Right atrium auricular region (tissue), 2 donors: ENCODE measurements around the gene SPTY2D1. TPM values are rescaled to one million over a fixed set of nuclear protein-coding genes. Genes with fewer than 3 reads are reported as not detected.
A peak's percentile ranks its signal among the peaks of the same experiment; 100 is the strongest.
"Not testable (repeated sequence)": the region's sequence is repeated elsewhere in the genome, so short reads cannot be mapped to it uniquely, and the experiment has no call there.

Source experiments
- DNase-seq: peaks from one replicate; pipeline ENCODE4 v3.0.0-alpha.2; 2019; ENCODE audit warnings: low spot score
- H3K27ac ChIP-seq, 2 donors: fragments of 200-600 bp; sonication (generic); 1 replicate in 1 of 2; 2 replicates in 1 of 2; pipeline ENCODE4 v1.5.1; 2016 to 2019
- H3K27me3 ChIP-seq, 2 donors: fragments of 200-600 bp; sonication (generic); one replicate each; pipeline versions ENCODE4 v1.5.1 to v1.6.0; 2017 to 2019
- H3K36me3 ChIP-seq: fragments of 200-600 bp; sonication (generic); one replicate; pipeline ENCODE4 v1.5.1; 2016
- H3K4me1 ChIP-seq, 2 donors: fragments of 200-600 bp; sonication (generic); one replicate each; pipeline versions ENCODE4 v1.5.1 to v1.6.0; 2017 to 2019
- H3K4me3 ChIP-seq, 2 donors: fragments of 200-600 bp; sonication (generic); 1 replicate in 1 of 2; 2 replicates in 1 of 2; pipeline ENCODE4 v1.5.1; 2017 to 2019; ENCODE audit warnings: mild to moderate bottlenecking in 1 of 2, moderate library complexity in 1 of 2
- H3K9me3 ChIP-seq, 2 donors: fragments of 200-600 bp; sonication (generic); one replicate each; pipeline ENCODE4 v1.5.1; 2019
- CTCF ChIP-seq, 2 donors: fragments of 200-600 bp; sonication (generic); IDR thresholded peaks; one replicate each; pipeline ENCODE4 v1.5.1; 2019; ENCODE audit warnings: antibody characterized with exemption in 2 of 2
- total RNA-seq, 2 donors: library from RNA; depleted of rRNA; stranded (reverse); fragments of >200 nt; gene quantifications; one replicate each; pipeline ENCODE4 v1.1.0, GENCODE V29; 2016

Gene SPTY2D1
- total RNA-seq, result 10 to 100 TPM in 1 of 2 donors, 1 to 10 TPM in 1; 9.2 to 15.3 TPM

DNA sequence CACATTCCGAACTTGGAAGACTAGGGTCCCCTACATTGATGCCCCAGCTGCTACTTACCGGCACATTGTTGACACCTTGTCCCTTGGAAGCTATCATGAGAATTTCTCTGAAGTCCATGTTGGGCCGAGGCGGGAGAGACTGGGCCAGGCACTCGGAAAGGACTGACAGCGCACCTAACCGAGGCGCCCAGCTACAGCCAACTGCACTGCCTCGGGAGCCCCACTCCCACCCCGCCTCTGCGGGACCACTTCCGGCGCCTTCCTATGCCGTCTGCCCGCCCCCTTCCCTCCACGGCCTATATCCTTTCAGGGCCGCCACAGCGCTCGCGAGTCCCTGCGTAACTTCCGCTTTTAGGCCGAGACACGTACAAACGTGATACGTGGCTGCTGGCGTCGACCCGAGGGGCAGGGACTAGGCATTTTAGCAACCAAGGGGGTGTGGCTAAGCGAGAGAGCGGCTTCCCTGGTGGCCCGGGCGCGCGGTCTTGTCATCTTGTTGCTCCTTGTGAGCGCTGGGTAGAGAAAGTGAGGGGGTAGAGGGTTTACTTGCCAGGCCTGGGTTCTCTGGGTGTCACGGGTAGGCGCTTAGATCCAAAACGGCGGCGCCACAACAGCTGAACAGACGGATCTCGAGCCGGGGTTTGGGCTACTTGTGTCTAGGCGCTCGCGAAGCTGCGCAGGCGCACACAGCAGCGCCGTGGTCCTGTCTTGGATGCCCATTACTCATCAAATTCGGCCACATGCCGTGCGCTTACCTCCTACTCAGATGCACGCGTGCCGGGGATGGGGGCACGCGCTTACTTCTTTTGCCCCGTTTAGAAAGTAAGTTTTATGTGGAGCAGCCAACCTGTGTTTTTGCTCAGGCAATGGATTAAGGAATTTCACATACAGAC lies at the start of gene SPTY2D1:
Gene SPTY2D1, minus strand, starts transcription at position 203 of the 893 bp plus-strand sequence. Its CDS starts 85 bp downstream, at position 118.
- peak; percentile 100 for DNase-seq
- Histone ChIP-seq H3K4me3 (peak within 1 kb of the TSS; percentile 84 to 88), H3K36me3 (no peaks in the 10 kb centered on the region), H3K9me3 (no peaks in the 10 kb centered on the region), H3K27ac (peak within 1 kb of the TSS; percentile 93 to 96), H3K4me1 (peaks cover 0 to 15% of the 10 kb centered on the region in 2 donors), H3K27me3 (no peaks in the 10 kb centered on the region)
- TF ChIP-seq CTCF (IDR thresholded peaks at IDR 0.05), result no peak

DNA sequence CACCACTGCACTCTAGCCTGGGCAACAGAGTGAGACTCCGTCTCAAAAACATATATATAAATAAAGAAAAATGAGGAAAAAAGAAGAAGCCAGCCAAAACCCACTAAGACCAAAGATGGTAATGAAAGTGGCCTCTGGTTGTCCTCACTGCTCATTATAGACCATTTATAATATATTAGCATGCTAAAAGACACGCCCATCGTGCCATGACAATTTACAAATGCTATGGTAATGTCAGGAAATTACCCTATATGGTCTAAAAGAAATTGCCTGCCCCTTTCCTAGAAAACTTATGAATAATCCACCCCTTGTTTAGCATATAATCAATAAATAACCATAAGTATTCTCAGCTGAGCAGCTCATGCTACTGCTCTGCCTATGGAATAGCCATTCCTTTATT lies 48.3 kb upstream of the SPTY2D1 start:
- no peak for DNase-seq
- no peaks in the 10 kb centered on the region for H3K36me3 ChIP-seq
- no peaks in the 10 kb centered on the region for H3K27me3 ChIP-seq
- H3K4me1 ChIP-seq, result no peaks in the 10 kb centered on the region
- H3K4me3 ChIP-seq, result no peak overlapping the region
- no peak for TF ChIP-seq CTCF (IDR thresholded peaks at IDR 0.05)
- no peaks in the 10 kb centered on the region for H3K9me3 ChIP-seq
- no peak overlapping the region for H3K27ac ChIP-seq

DNA sequence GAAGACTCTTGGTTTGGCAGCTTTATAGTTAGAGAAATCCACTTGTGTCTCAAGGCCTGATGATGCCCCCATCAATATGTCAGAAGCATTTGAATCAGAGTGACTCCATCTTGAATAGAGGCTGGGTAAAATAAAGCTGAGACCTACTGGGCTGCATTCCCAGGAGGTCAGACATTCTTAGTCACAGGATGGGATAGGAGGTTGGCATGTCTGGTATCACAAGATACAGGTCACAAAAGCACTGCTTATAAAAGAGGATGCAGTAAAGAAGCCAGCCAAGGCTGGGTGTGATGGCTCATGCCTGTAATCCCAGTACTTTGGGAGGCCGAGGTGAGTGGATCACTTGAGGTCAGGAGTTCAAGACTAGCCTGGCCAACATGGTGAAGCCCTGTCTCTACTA lies 47.8 kb upstream of the SPTY2D1 start:
- not testable (repeated sequence) for H3K27me3 ChIP-seq, DNase-seq, H3K36me3 ChIP-seq, H3K9me3 ChIP-seq, H3K27ac ChIP-seq, H3K4me3 ChIP-seq, H3K4me1 ChIP-seq

- Histone ChIP-seq H3K36me3 (no peaks in the 10 kb centered on the region), H3K9me3 (no peaks in the 10 kb centered on the region), H3K27me3 (no peaks in the 10 kb centered on the region), H3K27ac (no peak overlapping the region), H3K4me1 (no peaks in the 10 kb centered on the region), H3K4me3 (no peak overlapping the region)
- TF ChIP-seq CTCF (IDR thresholded peaks at IDR 0.05), result no peak
- DNase-seq, result no peak
Observed at GRCh38 chr11:18677560-18677959, 43.4 kb upstream of the SPTY2D1 start.

- Histone ChIP-seq H3K9me3 (no peaks in the 10 kb centered on the region), H3K4me3 (no peak overlapping the region), H3K27ac (no peak overlapping the region), H3K4me1 (no peaks in the 10 kb centered on the region), H3K27me3 (no peaks in the 10 kb centered on the region), H3K36me3 (no peaks in the 10 kb centered on the region)
- TF ChIP-seq CTCF (IDR thresholded peaks at IDR 0.05), result no peak
- no peak for DNase-seq
Observed at GRCh38 chr11:18676803-18677202, 42.7 kb upstream of the SPTY2D1 start.

DNA sequence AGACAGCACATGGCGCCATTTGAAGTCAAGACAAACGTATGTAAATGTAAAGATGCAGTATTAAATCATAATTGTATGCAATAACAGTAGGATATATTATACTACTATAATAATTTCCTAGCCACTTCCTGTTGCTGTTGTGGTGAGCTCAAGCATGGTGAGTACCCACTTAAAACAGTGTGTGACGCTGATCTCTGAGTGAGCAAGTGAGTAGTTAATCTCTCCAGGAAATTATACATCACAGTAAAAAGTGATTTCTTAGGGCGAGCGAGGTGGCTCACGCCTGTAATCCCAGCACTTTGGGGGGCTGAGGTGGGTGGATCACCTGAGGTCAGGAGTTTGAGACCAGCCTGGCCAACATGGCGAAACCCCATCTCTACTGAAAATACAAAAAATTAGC lies 38.1 kb upstream of the SPTY2D1 start:
- not testable (repeated sequence) for H3K27ac ChIP-seq, H3K36me3 ChIP-seq

DNA sequence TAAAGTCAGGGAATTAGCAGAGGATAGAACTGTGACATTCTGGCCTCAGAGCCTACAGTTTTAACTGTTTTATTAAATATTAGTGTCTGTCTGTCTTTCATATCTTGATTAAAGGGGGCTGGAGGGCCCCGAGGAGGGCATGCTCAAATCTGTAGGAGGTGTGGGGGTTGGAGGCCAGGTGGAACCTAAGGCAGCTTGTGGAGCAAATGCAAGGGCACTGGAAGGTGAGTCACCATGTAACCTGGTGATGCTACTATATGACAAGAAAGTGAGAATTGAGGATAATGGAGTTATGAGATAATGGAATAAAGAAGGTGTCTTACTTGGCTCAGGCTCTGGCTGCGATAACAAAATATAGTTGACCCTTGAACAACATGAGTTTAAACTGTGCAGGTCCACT lies 37.1 kb upstream of the SPTY2D1 start:
- H3K27me3 ChIP-seq, result no peaks in the 10 kb centered on the region
- no peak for TF ChIP-seq CTCF (IDR thresholded peaks at IDR 0.05)
- no peak for DNase-seq
- H3K36me3 ChIP-seq, result no peaks in the 10 kb centered on the region
- no peak overlapping the region for H3K4me3 ChIP-seq
- no peak overlapping the region for H3K27ac ChIP-seq
- no peaks in the 10 kb centered on the region for H3K9me3 ChIP-seq
- H3K4me1 ChIP-seq, result no peaks in the 10 kb centered on the region

More for the DNA sequence above, 38.1 kb upstream of the SPTY2D1 start:
- not testable (repeated sequence) for H3K4me3 ChIP-seq, H3K27me3 ChIP-seq, H3K4me1 ChIP-seq, DNase-seq, H3K9me3 ChIP-seq
